NCI-H1694 (cell line): ENCODE results near the gene RRAGC.
A peak's percentile ranks its signal among the peaks of the same experiment; 100 is the strongest.
"Not testable (repeated sequence)": the region's sequence is repeated elsewhere in the genome, so short reads cannot be mapped to it uniquely, and the experiment has no call there.

Experiments
- DNase-seq: peaks from one replicate; lab custom pipeline; 2025; lab: John Stamatoyannopoulos, UW

Gene RRAGC

GRCh38 chr1:38817267-38818174 lies 42.1 kb downstream of the RRAGC start:
- DNase-seq, result no peak

- no peak for DNase-seq
Observed at GRCh38 chr1:38815903-38816627, 43.5 kb downstream of the RRAGC start.

- DNase-seq, result no peak
Observed at GRCh38 chr1:38814984-38815464, 44.5 kb downstream of the RRAGC start.

DNA sequence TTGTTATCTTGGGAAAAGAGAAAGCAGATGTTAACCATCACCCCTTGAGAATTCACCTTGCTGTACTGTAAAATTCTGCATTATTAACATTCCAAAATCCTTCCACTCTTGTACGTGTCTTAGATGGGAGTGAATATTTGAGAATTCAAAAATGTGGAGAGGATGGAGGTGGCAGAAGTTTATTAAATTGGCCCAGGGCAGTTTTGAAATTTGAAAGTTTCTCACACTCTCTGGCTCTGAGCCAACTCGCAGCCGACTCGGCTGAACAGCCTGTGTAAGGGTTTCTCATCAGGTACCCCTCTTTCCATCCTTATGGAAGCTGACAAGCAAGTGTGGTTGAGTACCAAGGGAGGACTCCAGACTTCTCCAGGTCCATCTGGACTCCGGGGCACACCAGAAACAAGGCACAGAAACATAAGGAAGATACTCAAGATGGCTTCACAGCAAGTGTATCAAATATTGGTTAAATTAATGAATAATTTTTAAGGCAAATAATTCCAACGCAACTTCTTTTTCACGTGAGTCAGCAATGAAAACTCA lies 45.1 kb downstream of the RRAGC start:
- DNase-seq, result no peak

GRCh38 chr1:38812981-38813380 lies 46.6 kb downstream of the RRAGC start:
- DNase-seq, result no peak

DNA sequence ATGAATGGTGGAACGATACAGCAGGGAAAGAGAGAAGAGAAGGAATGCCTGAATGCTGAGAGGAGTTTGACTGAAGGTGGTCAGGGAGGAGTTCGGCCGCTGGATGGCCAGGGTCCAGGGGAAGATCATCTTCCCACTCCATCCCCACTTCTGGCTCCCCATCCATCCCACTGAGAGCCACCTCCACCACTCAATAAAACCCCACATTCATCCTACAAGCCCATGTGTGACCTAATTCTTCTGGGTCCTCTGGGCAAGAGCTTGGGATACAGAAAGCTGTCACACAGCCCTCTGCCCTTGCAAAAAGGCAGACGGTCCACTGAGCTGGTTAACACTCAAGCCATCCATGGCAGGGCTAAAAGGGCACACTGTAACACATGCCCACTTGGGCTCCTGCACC lies 48.1 kb downstream of the RRAGC start:
- not testable (repeated sequence) for DNase-seq

DNA sequence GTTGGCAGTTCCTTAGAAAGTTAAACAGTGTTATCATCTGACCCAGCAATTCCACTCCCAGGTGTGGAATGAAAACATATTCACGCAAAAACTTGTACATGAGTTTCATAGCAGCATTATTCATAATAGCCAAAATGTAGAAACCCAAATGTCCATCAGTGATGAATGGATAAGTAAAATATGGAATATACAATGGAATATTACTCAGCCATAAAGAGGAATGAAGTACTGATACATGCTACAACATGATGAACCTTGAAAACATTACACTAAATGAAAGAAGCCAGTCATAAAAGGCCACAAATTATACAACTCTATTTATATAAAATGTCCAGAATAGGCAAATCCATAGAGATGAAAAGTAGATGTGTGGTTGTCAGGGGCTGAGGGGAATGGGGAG lies 53.5 kb downstream of the RRAGC start:
- no peak for DNase-seq

- no peak for DNase-seq
Observed at GRCh38 chr1:38805036-38805435, 54.5 kb downstream of the RRAGC start.

DNA sequence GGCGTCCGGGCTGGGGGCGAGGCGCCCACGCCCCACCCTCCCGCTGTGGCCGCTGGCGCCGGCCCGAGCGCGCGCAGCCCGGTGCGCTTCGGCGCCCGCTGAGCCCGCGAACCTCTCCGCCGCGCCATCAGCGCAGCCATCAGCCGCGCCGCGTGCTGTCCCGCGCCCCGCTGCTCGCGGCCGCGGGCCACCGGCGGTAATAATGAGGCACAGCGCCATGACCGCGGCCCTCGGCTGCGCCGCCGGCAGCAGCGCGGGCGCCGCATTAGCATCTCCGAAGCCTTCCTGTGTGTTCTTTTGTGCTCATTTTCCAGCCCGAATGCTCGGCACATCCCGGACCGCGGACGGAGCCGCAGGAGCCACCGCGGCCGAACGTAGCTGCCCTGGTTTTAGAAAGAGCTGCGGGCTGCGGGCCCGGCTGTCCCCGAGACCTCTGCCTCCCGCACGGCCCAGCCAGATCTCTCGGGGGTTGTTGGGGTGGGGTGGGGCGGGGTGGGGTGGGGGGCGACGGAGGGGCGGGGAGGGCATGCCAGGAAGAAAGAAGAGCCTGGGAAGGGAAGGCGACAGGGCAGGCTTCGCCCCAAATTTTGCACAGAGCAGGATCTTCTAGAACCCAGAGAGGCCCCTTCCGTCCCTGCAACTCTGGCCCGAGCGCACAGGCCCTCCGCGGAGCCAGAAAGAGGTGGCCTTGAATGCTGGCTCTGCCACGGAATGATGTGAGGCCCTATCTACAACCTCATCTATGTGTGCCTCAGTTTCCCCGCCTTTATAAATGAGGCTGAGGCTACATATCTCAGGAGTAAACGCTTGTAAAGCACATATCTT lies 55.3 kb downstream of the RRAGC start:
- no peak for DNase-seq

DNA sequence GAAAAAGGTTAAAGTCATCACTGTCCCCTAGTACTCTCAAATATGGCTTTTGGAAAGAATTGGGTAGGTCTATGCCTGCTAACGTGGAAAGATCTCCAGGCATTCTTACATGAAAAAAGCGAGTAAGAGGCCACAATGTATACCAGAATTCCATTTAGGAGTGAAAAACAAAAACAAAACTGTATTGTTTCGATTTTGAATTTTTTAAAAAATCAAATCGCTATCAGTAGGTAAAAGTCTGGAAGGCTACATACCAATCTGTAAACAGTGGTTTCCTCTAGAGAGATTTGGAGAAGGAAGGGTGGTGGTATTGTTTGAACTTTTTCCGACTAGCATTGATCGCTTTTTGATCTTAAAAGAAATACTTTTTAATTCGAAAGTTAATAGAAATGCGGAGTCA lies 55.9 kb downstream of the RRAGC start:
- no peak for DNase-seq

- DNase-seq, result no peak
Observed at GRCh38 chr1:38800720-38801671, 58.6 kb downstream of the RRAGC start.

- no peak for DNase-seq
Observed at GRCh38 chr1:38793299-38793698, 66.3 kb downstream of the RRAGC start.

DNA sequence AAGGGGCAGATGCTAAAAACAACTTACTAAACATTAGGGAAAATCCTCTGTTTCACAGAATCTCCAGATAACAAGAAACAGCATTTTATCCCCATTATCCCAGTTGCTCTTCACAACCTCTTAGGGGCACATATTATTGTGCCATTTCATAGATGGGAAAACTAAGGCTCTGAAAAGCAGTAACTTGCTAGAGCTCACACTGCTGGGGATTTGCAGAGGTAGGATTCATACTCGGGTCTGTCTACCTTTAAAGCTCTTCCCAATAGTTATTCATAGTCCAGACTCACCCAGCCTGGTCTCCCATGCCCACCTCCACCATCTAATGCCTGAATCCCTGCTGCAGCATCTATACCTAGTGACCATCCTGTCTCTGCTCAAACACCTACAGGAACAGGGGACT lies 67.7 kb downstream of the RRAGC start:
- no peak for DNase-seq

DNA sequence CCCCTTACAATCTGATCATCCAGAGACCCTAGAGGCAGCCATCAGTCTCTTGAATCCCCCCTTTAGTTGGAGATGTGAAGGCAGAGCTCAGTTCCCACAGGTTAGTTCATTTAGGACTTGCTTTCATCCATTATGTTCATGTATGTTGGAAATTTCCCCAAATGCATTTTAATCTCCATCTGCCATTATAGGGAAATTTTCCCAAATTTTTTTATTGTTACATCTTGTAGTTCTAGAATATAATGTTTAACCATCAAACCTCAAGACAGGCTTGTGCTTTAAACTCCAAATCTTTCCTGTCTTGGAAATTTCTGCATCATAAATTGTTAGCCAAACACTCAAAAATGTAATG lies 68.4 kb downstream of the RRAGC start:
- no peak for DNase-seq

DNA sequence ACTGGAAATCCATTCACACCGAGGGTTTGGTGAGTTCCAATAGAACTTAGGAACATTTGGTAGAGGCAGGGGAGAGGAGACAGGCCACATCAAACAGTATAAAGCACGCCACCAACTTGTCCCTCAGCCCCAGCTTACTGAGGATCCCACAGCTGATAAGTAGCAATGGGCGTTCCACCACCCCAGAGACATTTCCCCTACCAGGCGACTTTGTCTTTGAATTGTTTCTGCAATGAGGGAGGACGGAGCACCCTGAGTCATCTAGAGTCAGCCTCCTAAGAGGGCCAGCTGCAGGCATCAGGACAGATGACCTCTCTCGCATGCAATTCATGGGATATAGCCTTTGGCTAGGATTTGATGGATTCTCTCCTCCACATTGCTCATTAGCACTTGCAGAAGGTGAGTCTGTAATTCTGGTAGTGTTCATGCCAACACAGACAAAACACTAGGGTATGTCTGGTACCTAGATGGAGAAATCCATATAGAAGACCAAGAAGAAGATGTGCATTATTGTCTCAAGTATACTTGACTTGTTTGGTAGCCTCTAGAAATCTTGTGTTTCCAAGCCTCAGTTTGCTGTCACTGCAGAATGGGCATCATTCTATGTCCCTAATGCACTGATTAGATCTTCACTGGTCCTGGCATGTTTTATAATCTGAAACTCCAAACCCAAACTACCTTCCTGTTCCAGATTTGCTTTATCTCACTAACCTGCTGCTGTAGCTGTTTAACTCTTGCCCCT lies 69.0 kb downstream of the RRAGC start:
- no peak for DNase-seq

DNA sequence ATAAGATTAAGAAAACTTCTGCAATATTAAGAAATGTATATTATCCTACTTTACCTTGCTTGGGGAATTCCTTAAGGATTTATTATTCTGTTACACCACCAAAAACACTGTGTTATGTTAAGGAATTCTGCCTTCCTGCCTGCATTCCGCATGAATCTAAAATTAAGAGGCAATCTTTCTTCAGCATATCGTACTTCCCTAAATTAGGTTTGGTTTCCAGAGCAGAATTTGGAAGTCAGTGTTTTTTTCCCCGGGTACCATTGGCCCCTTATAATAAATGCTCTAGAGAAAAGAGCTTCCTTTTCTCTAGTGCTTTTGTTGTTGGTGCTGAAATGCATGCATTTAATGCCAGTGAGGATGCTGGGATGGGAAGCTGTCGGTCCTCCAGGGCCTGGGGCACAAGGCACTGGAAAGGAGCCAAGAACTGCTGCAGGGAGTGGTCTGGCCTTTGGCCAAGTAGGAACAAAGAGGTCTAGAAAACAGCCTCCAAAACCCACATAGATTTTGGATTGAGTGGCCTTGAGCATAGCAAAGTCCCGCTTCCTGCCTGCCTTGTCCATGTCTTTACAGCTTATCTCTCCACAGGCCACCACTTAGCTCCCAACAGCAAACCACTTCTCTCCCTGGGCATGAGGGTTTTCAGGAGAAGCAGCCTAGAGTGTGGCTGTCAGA lies 69.9 kb downstream of the RRAGC start:
- DNase-seq, result peak; percentile 15

DNA sequence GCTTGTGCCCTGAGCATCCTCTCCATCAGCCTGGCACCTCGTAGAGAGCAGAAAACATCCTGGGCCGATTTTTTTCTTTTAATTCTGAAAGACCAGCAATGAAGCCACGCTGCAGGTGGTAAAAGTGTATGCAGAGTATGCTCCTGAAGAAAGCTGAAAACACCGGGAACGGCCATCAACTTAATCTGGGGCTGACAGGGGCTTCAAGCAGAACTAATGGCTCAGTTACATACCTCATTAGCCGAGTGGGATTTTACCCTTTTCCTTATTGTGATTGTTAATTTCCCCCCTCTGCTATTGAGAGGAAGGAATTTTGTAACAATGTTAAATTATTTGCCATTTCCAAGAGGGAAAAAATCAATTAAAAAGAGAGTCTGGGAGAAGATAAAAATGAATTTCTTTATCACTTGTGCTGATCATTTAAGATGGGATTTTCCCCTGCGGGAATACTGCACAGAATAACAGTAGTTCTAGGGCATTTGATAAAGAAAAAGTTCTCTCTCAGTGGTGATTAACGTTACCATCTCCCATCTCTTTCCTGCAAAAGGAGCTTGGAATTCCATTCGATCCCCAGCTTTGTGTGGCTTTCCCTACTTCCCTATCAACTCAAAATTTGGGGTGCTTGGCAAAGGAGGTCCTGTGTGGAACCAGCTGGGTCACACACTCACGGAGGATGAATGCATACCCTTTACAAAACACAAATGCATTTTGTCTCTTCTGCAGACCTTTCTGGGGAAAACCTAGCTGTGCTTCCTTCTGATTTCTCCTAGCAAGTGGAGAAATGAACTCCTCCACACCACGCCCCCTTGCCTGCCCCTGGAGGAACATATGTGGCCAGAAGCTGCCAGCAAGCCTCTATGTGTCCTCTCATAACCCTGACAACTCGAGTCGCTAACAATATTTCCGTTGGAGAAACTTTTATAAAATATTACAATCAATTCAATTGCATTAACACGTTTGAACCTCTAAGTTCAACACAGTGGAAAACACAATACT lies 70.9 kb downstream of the RRAGC start:
- peak; percentile 28 for DNase-seq
